ENCODE data around the gene GH1.
"Not testable (repeated sequence)": the region's sequence is repeated elsewhere in the genome, so short reads cannot be mapped to it uniquely, and the experiment has no call there.

GRCh38 chr17:63918789-63919305, at the start of gene GH1:
- TF ChIP-seq POLR2A, POLR2AphosphoS5 (IDR thresholded peaks at IDR 0.05; ENCODE audit: low read depth, low read length): not testable (repeated sequence)
